SU-DHL-6 (cell line): ENCODE data around the gene GDPGP1.

Experiments
- EZH2phosphoT487 ChIP-seq: fragments of 200-600 bp; sonication (generic), shearing (Covaris generic); conservative IDR thresholded peaks from 2 replicates; pipeline ENCODE4 v1.6.1; 2018; ENCODE audit warnings: mild to moderate bottlenecking, antibody characterized with exemption, low read length, moderate library complexity, mixed read lengths
- TF ChIP-seq, protein P1 (sequence below): fragments of 200-600 bp; sonication (generic); IDR thresholded peaks from one replicate; pipeline ENCODE4 v1.5.1; 2017; ENCODE audit warnings: antibody characterized with exemption, mild to moderate bottlenecking, low read length, moderate library complexity; ENCODE audit not compliant: insufficient read depth, poor library complexity, severe bottlenecking

DNA sequence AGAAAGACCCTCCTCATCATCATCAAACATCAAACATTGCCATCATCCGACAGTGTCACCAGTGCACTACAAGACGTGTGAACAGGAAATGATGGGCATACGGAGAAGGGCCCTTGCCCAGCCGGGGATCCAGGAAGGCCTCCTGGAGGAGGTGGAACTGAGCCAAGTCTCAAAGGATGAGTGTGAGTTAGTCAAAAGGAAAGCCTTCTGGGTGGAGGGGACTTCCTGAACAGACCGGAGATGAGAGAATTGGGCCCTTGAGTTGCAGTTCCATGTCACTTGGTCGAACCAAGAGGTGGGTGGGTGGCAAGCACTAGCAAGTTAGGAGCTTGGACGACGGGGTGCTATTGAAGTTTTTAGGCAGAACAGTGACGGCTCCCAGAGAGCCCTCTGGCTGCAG lies 24.4 kb upstream of the GDPGP1 start:
- TF ChIP-seq, protein P1, sequence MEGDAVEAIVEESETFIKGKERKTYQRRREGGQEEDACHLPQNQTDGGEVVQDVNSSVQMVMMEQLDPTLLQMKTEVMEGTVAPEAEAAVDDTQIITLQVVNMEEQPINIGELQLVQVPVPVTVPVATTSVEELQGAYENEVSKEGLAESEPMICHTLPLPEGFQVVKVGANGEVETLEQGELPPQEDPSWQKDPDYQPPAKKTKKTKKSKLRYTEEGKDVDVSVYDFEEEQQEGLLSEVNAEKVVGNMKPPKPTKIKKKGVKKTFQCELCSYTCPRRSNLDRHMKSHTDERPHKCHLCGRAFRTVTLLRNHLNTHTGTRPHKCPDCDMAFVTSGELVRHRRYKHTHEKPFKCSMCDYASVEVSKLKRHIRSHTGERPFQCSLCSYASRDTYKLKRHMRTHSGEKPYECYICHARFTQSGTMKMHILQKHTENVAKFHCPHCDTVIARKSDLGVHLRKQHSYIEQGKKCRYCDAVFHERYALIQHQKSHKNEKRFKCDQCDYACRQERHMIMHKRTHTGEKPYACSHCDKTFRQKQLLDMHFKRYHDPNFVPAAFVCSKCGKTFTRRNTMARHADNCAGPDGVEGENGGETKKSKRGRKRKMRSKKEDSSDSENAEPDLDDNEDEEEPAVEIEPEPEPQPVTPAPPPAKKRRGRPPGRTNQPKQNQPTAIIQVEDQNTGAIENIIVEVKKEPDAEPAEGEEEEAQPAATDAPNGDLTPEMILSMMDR: no peak
- TF ChIP-seq EZH2phosphoT487: no peak
